HUDEP-2 (cell line): ENCODE data around the gene CYB5RL.

ENCODE experiments used
- DNase-seq, 76 experiments: peaks; one replicate each; lab custom pipeline; 2025; ENCODE audit not compliant: unreplicated experiment in 76 of 76; lab: John Stamatoyannopoulos, UW

CYB5RL gene

DNA sequence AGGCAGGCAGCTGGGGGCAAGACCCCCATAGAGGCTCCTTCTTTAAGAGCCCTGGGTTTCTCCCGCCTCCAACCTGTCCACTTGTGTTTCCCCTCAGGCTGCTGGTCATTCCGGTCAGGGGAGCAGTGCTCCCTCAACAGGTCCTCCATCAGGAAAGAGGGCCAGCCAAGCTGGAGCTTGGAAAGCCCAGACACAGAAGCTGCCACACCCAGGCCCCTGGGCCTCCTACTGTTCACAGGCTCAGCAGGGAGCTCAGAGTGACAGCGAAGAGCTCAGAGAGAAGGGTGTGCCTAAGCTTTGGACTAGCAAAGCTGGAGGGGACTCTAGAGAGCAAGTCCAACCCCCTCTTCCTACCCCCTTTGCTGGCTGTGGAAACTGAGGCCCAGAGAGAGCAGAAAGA is 36.8 kb downstream of the CYB5RL start:
- peak in 1 of 76 experiments; percentile 6 for DNase-seq

DNA sequence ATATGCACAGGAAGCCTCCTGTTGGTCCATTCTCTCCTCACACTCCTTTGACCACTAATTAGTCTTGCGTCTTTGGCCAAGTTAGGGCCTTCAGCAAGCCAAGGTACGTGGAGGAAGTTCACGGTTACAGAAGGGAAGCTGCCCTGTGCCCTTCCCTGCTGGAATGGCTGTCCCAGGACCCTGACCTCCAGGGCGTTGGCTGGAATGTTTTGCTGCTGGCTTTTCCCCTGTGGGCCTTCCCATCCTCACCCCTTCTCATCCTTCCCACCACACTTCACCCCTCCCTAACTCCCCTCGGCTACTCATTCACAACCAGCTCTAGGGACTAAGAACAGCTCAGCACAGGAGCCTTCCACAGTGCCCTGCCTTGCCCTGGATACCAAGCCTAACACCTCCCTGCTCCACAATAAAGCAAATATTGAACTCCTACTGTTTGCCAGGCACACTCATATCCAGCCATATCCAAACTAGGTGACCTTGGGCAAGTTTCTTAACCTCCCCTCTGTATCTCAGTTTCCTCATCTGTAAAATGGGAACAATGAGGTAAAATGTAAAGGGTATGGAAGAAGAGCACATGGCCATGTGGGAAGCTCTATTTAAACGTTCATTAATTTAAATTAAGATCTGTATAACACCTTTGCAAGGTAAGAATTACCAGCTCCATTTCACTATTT is 38.2 kb downstream of the CYB5RL start:
- DNase-seq: no peak

GRCh38 chr1:54160351-54160750 is 39.5 kb downstream of the CYB5RL start:
- DNase-seq: no peak

- DNase-seq: no peak
Measured at GRCh38 chr1:54159733-54160316, 40.0 kb downstream of the CYB5RL start.

DNA sequence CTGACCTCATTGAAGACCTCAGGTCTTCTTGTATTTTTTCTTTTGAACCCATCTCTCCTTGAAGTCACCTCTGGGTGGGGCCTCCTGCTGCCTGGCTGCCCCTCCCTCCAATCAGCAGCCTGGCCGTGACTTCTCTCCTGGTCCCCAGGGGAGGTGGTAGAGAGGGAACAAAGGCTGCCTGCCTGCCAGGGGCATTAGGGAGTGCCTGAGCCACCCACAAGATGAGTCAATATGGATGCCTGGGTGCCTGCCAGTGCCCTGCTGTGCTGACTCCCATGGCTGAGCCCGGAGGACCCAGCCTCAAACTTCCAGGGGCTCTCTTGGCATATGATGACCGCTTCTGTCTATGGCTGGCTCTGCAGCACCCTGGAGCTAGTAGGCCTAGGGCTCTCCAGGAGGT is 41.8 kb downstream of the CYB5RL start:
- DNase-seq: peak in 15 of 76 experiments; percentile 5 to 37 (median 17)

DNA sequence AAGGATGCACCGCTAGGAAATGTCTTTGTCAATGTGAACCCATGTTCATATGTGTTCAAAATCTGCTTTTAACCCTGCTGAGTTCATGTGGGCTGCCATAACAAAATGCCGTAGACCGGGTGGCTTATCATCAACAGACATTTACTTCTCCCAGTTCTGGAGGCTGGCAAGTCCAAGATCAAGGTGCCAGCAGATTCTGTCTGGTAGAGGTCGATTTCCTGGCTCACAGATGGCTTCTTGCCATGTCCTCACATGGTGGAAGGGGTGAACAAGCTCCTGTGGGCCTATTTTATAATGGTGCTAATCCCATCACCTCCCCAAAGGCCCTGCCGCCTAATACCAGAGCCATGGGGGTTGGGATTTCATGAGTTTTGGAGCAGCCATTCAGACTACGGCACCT is 42.4 kb downstream of the CYB5RL start:
- peak in 6 of 76 experiments; percentile 4 to 23 (median 10) for DNase-seq

DNA sequence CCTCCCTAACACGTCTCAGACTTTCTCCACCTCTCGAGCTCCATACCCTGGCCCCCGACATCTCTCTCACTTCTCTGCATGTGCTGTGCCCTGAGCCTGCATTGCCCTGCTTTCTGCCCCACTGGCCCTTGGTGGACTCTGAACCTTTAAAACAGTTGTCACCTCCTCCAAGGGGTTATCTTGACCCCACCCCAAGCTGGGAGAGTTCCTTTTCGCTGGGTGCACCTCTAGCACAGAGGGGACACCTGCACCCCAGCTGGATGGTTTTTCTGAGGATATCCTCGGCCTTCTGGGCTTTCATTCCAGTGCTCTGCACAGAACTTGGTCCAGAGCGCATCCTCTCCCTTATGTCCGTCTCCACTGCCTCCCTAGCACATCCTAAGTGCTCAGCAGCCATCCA is 42.8 kb downstream of the CYB5RL start:
- no peak for DNase-seq

- no peak for DNase-seq
Measured at GRCh38 chr1:54156201-54156600, 43.6 kb downstream of the CYB5RL start.

- DNase-seq: no peak
Measured at GRCh38 chr1:54153535-54154439, 46.0 kb downstream of the CYB5RL start.

DNA sequence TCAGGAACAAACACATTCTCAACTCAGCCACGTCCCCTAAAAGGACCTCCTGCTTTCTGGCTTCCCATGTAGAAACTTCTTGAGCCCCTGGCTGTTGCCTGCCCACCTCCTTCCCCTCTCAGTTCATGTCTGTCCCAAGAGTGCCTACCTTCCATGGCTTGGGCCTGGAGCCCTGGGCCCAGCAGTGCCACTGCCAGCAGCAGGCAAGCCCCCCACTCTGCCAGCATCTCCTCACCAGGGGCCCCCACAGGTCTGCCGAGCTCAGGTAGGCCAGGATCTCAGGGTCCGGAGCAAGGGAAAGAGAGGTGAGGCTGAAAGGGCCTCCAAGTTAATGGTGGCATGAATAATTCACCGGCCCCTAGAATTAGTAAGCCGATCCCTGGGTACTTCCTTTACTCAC is 47.1 kb downstream of the CYB5RL start, which contains the start of gene CDCP2:
TSS of gene CDCP2 (minus strand) at position 305 of the 400 bp plus-strand sequence. CDS start at position 227, 78 bp downstream.
- no peak for DNase-seq

DNA sequence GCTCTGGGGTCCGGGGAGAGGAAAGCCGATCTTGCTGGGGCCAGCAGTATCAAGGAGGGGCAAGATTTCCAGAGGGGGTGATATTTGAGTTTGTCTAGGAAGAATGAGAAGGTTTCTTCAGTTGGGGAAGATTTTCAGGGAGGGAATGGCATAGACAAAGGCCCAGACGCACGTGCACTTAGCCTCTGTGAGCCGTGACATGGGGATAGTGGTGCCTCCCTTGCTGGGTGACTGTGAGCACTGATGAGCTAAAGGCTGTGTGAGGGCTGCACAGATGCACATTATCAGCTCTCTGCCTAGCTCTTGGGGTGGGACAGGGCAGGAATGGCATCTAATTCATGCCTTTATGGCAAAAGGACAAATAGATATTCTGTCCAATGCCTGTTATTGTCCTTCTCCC is 48.8 kb downstream of the CYB5RL start:
- no peak for DNase-seq
